Bronchial epithelial cell (primary cell): ENCODE measurements around the gene CDC42EP2. TPM values are rescaled to one million over a fixed set of nuclear protein-coding genes. Genes with fewer than 3 reads are reported as not detected.

Source experiments
- DNase-seq: peaks from one replicate; pipeline ENCODE4 v3.0.0-alpha.2; 2010; ENCODE audit warnings: low read depth
- FAIRE-seq: peaks from 2 replicates; lab custom pipeline; 2011; peaks lifted over from hg19 to GRCh38; lab: Jason Lieb, UNC
- H3K27me3 ChIP-seq: 2 replicates; pipeline ENCODE4 v1.5.1; 2011; ENCODE audit warnings: low read length; ENCODE audit not compliant: control insufficient read depth, insufficient read depth
- H3K36me3 ChIP-seq: 2 replicates; pipeline ENCODE4 v1.5.1; 2011; ENCODE audit warnings: low read length; ENCODE audit not compliant: control insufficient read depth, insufficient read depth
- H3K4me3 ChIP-seq: 2 replicates; pipeline ENCODE4 v1.5.1; 2011; ENCODE audit warnings: mild to moderate bottlenecking, low read depth, low read length, control low read depth
- total RNA-seq: library from RNA; depleted of rRNA; stranded (reverse); fragments of >200 nt; gene quantifications from 2 replicates; pipeline ENCODE4 v1.2.1, GENCODE V29; 2014
- TF ChIP-seq, protein P1 (sequence below): IDR thresholded peaks from 2 replicates; pipeline ENCODE4 v1.5.1; 2011; ENCODE audit warnings: mild to moderate bottlenecking, moderate library complexity, low read length, control low read depth, inconsistent platforms; ENCODE audit not compliant: insufficient read depth, severe bottlenecking

The CDC42EP2 gene
- total RNA-seq, 1 donor from 2014 or later = 2.4 TPM

GRCh38 chr11:65305501-65306268 is 9.0 kb upstream of the CDC42EP2 start:
- TF ChIP-seq, protein P1, sequence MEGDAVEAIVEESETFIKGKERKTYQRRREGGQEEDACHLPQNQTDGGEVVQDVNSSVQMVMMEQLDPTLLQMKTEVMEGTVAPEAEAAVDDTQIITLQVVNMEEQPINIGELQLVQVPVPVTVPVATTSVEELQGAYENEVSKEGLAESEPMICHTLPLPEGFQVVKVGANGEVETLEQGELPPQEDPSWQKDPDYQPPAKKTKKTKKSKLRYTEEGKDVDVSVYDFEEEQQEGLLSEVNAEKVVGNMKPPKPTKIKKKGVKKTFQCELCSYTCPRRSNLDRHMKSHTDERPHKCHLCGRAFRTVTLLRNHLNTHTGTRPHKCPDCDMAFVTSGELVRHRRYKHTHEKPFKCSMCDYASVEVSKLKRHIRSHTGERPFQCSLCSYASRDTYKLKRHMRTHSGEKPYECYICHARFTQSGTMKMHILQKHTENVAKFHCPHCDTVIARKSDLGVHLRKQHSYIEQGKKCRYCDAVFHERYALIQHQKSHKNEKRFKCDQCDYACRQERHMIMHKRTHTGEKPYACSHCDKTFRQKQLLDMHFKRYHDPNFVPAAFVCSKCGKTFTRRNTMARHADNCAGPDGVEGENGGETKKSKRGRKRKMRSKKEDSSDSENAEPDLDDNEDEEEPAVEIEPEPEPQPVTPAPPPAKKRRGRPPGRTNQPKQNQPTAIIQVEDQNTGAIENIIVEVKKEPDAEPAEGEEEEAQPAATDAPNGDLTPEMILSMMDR = no peak
- peak; percentile 36 for FAIRE-seq
- H3K4me3 ChIP-seq = no peak overlapping the region
- DNase-seq = peak; percentile 46
- H3K36me3 ChIP-seq = no peaks in the 10 kb centered on the region
- no peaks in the 10 kb centered on the region for H3K27me3 ChIP-seq

DNA sequence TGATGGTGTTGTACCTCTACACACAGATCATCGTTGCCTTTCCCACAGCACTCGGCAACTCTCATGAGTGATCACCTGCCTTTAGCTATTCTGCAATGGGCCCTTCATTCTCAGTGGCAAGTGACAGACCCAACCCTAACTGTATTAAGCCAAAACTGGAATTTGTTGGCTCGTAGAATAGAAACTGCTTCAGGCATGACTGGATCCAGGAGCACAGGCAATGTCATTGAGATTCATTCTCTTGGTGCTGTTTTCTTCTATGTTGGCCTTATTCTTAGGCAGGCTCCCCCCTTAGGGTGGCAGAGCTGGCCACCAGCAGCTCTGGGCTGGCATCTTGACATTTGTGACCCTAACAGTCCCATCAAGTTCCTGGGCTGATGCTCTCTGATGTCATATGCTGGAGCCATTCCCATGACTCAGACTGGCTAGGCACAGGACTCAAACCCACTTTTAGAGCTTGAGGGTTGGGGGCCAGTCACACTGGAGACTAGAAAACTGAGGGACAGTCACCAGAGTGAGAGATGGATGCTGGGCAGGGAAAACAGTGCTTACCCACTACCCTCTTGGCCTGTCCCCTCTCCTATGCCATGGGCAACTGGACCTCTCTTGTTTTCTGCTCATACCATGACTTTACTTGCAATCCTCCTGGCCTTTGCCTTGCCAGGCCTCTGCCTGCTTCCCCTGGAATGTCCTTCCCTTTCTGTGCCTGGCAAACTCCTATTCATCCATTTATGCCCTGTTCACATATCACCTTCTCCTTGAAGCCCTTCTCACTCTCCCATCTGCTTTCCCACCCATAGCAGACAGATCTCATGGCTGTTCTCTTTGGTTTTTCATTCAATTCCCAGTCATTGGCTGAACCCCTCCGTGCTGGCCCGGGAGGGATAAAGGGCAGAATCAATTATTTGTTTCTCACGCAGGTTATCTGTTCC is 7.1 kb upstream of the CDC42EP2 start:
- no peak for FAIRE-seq
- H3K36me3 ChIP-seq = no peaks in the 10 kb centered on the region
- TF ChIP-seq, protein P1 = no peak
- no peaks in the 10 kb centered on the region for H3K27me3 ChIP-seq
- H3K4me3 ChIP-seq = no peak overlapping the region
- no peak for DNase-seq

DNA sequence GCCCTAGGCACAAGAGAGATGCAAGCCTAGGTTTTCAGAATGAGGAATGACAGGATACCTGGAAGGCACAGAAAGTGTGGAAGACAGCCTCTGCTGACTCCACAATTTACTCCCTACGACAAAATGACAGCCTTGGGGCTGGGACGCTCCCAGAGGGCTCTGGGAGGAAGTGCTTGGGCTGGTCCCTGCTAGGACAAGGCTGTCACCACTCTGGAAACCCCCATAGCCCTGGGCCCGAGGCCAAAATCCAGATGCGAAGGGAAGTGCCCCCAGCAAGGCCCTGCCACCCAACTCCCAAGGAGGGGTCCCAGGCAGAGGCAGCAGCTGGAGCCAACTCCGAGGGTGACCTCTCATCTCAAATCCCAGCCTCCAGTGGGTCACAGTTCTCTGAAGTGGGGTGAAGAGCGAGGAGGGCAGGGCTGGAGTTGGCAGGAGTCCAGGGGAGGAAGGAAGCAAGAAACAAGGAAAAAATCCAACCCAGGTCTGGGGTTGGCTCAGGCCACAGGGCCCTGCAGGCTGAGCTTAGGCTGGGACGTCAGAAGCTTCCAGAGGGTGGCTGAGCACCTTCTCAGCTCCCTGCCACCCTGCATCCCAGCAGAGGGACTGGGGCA is 6.3 kb upstream of the CDC42EP2 start:
- DNase-seq = no peak
- Histone ChIP-seq H3K4me3 (no peak overlapping the region), H3K36me3 (no peaks in the 10 kb centered on the region), H3K27me3 (no peaks in the 10 kb centered on the region)
- FAIRE-seq = no peak
- TF ChIP-seq, protein P1 = no peak

- Histone ChIP-seq H3K27me3 (no peaks in the 10 kb centered on the region), H3K36me3 (no peaks in the 10 kb centered on the region), H3K4me3 (no peak overlapping the region)
- TF ChIP-seq, protein P1 = no peak
- DNase-seq = no peak
- no peak for FAIRE-seq
Observed at GRCh38 chr11:65309006-65309405, 5.7 kb upstream of the CDC42EP2 start.

DNA sequence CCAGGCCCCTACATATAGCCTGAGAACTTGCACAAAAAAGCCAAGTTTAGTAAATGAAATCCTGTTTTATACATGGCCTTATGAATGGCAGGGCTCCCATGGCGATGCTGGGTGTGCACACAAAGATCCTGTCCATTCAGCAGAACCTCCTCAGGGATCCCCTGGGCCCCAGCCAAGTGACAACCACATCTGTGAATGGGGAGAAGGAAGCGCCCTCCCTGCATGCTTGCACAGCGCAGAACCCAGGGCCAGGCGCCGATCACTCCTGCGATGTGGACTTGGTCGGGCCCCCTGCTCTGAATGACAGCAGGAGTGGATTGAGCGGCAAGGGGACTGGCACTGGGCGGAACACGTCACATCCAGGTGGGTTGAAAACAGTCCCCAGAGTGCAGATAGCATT is 4.5 kb upstream of the CDC42EP2 start:
- DNase-seq = no peak
- H3K4me3 ChIP-seq = no peak overlapping the region
- TF ChIP-seq, protein P1 = no peak
- no peaks in the 10 kb centered on the region for H3K27me3 ChIP-seq
- no peaks in the 10 kb centered on the region for H3K36me3 ChIP-seq
- no peak for FAIRE-seq
